Measurements from ENCODE around the gene TMEM238L. TPM values are rescaled to one million over a fixed set of nuclear protein-coding genes. Genes with fewer than 3 reads are reported as not detected.

The TMEM238L gene
- total RNA-seq, 4 donors from 2014 or later: 16.3 to 45.3 (median 25.4) TPM

DNA sequence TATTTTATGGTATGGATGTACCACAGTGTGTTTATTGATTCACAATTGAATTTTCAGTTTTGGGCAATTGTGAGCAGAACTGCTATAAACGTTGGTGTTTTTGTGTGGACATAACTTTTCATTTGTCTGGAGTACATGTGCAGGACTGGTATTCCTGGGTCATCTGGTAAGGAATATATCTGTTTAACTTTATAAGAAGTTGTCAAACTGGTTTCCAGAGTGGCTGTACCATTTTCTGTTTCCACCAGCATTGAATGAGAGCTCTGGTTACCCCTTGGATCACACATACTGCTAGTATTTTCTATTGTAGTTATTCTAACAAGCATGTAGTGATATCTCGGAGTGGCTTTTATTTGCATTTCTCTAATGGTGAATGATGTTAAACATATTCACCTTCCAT, 24.3 kb downstream of the TMEM238L start:
- no peak for TF ChIP-seq POLR2A (IDR thresholded peaks at IDR 0.05)
- H3K27ac ChIP-seq: no peak overlapping the region
- no peaks in the 10 kb centered on the region for H3K9me3 ChIP-seq
- no peaks in the 10 kb centered on the region for H3K27me3 ChIP-seq
- H3K4me1 ChIP-seq: peaks cover 0 to 17% (median 0%) of the 10 kb centered on the region in 4 donors
- H3K36me3 ChIP-seq: no peaks in the 10 kb centered on the region
- no peak overlapping the region for H3K4me3 ChIP-seq
- no peak for DNase-seq

DNA sequence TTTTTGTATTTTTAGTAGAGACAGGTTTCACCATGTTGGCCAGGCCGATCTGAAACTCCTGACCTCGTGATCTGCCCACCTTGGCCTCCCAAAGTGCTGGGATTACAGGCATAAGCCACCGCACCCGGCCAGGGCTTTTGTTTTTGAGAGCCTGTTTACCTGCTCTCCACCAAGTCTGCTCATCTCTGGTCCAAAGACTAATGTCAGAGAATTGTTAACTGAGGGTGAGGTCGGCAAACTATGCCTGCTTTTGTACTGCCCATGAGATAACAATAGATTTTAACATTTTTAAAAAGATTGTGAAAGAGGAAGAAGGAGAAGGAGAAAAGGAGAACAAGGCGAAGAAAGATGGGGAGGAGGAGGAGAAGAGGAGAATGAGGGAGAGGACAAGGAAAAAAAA, 26.0 kb downstream of the TMEM238L start:
- peak overlapping the region in 3 of 4 donors; percentile 29 to 81 (median 77) for H3K27ac ChIP-seq
- no peak overlapping the region for H3K4me3 ChIP-seq
- H3K4me1 ChIP-seq: peaks cover 0 to 21% (median 0%) of the 10 kb centered on the region in 4 donors
- TF ChIP-seq, protein P1, sequence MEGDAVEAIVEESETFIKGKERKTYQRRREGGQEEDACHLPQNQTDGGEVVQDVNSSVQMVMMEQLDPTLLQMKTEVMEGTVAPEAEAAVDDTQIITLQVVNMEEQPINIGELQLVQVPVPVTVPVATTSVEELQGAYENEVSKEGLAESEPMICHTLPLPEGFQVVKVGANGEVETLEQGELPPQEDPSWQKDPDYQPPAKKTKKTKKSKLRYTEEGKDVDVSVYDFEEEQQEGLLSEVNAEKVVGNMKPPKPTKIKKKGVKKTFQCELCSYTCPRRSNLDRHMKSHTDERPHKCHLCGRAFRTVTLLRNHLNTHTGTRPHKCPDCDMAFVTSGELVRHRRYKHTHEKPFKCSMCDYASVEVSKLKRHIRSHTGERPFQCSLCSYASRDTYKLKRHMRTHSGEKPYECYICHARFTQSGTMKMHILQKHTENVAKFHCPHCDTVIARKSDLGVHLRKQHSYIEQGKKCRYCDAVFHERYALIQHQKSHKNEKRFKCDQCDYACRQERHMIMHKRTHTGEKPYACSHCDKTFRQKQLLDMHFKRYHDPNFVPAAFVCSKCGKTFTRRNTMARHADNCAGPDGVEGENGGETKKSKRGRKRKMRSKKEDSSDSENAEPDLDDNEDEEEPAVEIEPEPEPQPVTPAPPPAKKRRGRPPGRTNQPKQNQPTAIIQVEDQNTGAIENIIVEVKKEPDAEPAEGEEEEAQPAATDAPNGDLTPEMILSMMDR (IDR thresholded peaks at IDR 0.05): no peak
- TF ChIP-seq POLR2A (IDR thresholded peaks at IDR 0.05): no peak
- peak in 1 of 3 donors; percentile 46 for DNase-seq
- H3K9me3 ChIP-seq: no peaks in the 10 kb centered on the region
- no peaks in the 10 kb centered on the region for H3K36me3 ChIP-seq
- no peaks in the 10 kb centered on the region for H3K27me3 ChIP-seq

DNA sequence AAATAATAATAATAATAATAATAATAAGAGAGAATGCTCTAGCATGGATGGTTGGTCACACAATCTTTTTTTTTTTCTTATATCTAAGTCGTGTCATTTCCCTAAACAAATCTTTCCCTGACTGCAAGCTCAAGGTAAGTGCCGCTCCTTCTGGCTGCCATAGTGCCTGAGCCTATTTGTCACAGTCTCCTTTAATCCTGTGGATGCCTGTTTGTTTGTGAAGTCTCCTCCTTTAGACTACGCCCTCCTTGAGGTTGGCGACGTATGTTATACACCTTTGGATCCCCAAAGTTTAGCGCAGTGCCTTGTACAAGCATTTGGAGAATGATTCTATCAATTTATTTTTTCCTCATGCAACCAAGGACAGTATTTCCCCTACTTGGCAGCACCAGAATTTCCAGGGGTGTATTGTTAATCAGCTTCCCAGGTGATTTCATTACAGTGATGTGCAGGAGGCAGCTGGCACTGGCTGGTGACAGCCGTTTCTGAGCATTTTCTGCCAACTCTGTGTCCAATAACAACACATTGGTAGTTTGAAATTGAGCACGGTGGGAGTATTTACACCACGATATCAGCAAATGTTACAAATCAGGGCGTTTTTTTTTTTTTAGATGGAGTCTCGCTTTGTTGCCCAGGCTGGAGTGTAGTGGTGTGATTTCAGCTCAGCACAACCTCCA, 26.6 kb downstream of the TMEM238L start:
- TF ChIP-seq, protein P1 (IDR thresholded peaks at IDR 0.05): no peak
- no peak for TF ChIP-seq POLR2A (IDR thresholded peaks at IDR 0.05)
- DNase-seq: peak in 1 of 3 donors; percentile 45

DNA sequence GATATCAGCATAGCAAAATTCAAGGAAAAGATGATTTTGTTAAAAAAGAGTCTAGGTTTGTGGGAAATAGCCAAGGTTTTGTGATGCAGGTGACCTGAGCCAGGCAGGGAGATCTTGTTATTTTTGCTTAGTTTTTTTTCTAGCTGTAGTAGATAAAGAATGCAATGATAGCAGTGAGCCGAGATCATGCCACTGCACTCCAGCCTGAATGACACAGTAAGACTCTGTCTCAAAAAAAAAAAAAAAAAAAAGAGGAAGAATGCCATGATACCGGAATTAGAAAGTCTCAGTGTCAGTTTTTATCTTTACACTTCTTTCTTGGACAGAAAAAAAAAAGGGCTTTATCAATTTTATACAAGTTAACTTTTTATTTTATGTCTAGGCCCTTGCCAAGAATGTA, 27.5 kb downstream of the TMEM238L start:
- no peaks in the 10 kb centered on the region for H3K9me3 ChIP-seq
- TF ChIP-seq, protein P1 (IDR thresholded peaks at IDR 0.05): no peak
- no peak for TF ChIP-seq POLR2A (IDR thresholded peaks at IDR 0.05)
- H3K27me3 ChIP-seq: no peaks in the 10 kb centered on the region
- H3K27ac ChIP-seq: peak overlapping the region in 3 of 4 donors; percentile 55 to 81 (median 77)
- H3K36me3 ChIP-seq: no peaks in the 10 kb centered on the region
- DNase-seq: peak in 1 of 3 donors; percentile 44
- no peak overlapping the region for H3K4me3 ChIP-seq
- peaks cover 0 to 23% (median 0%) of the 10 kb centered on the region in 4 donors for H3K4me1 ChIP-seq

More for the DNA sequence above, 26.6 kb downstream of the TMEM238L start:
- peak overlapping the region in 3 of 4 donors; percentile 55 to 81 (median 77) for H3K27ac ChIP-seq
- H3K4me3 ChIP-seq: no peak overlapping the region
- no peaks in the 10 kb centered on the region for H3K9me3 ChIP-seq
- peaks cover 0 to 23% (median 0%) of the 10 kb centered on the region in 4 donors for H3K4me1 ChIP-seq
- no peaks in the 10 kb centered on the region for H3K36me3 ChIP-seq
- H3K27me3 ChIP-seq: no peaks in the 10 kb centered on the region

DNA sequence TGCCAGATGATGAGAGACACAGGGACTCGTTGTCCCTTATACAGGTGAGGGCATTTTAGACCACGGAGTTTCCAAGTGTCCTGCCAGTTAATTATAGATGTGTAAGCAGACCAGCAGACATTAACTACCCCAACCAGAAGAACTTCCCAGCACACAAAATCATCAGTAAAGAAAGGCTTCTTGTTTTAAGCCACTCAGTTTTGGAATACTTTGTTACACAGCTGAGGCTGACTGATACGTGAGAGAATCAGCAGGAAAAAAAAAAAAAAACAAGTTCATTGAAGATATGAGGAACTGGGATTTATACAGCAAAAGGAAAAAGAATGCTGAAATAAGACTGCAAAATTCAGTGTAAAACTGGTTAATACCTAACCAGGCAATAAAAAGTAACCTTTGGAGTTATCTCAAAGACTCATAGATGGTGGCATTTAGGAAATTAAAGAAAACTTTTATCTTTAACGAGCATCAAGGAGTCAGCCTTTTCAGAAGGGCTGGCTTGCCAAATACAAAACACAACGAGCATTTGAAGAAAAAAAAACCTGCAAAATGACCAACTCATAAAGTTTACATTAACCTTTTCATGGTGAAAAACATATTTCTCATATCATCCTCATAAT, 28.1 kb downstream of the TMEM238L start:
- Histone ChIP-seq H3K36me3 (no peaks in the 10 kb centered on the region), H3K4me1 (peaks cover 0 to 23% (median 0%) of the 10 kb centered on the region in 4 donors), H3K4me3 (no peak overlapping the region), H3K27me3 (no peaks in the 10 kb centered on the region), H3K27ac (peak overlapping the region in 3 of 4 donors; percentile 55 to 85 (median 77)), H3K9me3 (no peaks in the 10 kb centered on the region)
- no peak for TF ChIP-seq POLR2A (IDR thresholded peaks at IDR 0.05)
- TF ChIP-seq, protein P1 (IDR thresholded peaks at IDR 0.05): no peak
- DNase-seq: peak in 1 of 3 donors; percentile 10

DNA sequence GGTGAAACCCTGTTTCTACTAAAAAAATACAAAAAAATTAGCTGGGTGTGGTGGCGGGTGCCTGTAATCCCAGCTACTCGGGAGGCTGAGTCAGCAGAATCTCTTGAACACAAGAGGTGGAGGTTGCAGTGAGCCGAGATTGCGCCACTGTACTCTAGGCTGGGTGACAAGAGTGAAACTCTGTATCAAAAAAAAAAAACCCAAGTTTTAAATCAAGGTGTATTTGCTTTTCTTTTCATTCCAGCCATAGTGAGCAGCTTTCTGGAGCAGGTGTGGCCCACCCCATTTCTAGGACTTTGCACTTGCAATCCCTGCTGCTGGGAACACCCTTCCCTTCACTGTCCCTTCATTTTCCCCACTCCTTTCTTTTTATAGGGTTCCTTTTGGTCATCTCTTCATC, 28.8 kb downstream of the TMEM238L start:
- peak in 1 of 3 donors; percentile 74 for DNase-seq
- peaks cover 0 to 23% (median 0%) of the 10 kb centered on the region in 4 donors for H3K4me1 ChIP-seq
- H3K36me3 ChIP-seq: no peaks in the 10 kb centered on the region
- H3K27ac ChIP-seq: peak overlapping the region in 3 of 4 donors; percentile 55 to 85 (median 77)
- no peaks in the 10 kb centered on the region for H3K9me3 ChIP-seq
- no peak overlapping the region for H3K4me3 ChIP-seq
- no peaks in the 10 kb centered on the region for H3K27me3 ChIP-seq
- no peak for TF ChIP-seq POLR2A (IDR thresholded peaks at IDR 0.05)
- TF ChIP-seq, protein P1 (IDR thresholded peaks at IDR 0.05): no peak
